Measurements from ENCODE around the gene PCAT6. TPM values are rescaled to one million over a fixed set of nuclear protein-coding genes. Genes with fewer than 3 reads are reported as not detected.
"Not testable (repeated sequence)": the region's sequence is repeated elsewhere in the genome, so short reads cannot be mapped to it uniquely, and the experiment has no call there.

PCAT6 gene
- total RNA-seq, 2 donors from 2014 or later: not detected

DNA sequence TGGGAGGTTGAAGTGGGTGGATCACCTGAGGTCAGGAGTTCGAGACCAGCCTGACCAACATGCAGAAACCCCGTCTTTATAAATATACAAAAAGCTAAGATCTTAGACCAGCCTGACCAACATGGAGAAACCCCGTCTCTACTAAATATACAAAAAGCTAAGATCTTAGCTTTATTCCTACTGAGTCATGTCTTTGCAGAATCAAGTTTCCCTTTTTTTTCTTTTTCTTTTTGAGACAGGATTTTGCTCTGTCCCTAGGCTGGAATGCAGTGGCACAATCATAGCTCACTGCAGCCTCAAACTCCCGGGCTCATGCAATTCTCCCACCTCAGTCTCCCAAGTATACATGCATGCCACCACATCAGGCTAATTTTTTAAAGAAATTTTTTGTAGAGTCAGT, 23.9 kb upstream of the PCAT6 start:
- H3K27ac ChIP-seq: no peak overlapping the region
- H3K4me3 ChIP-seq: no peak overlapping the region
- DNase-seq (ENCODE audit: low spot score) (no peak), ATAC-seq (ENCODE audit: insufficient number of reproducible peaks, low FRiP score, low read depth) (no peak)
- H3K27me3 ChIP-seq (replicated peaks; ENCODE audit: insufficient read depth): no peaks in the 10 kb centered on the region
- no peaks in the 10 kb centered on the region for H3K9me3 ChIP-seq
- H3K4me1 ChIP-seq (ENCODE audit: control insufficient read depth in 1 of 2, low read depth in 2 of 2): peaks cover 0 to 10% of the 10 kb centered on the region in 2 donors
- TF ChIP-seq, protein P1, sequence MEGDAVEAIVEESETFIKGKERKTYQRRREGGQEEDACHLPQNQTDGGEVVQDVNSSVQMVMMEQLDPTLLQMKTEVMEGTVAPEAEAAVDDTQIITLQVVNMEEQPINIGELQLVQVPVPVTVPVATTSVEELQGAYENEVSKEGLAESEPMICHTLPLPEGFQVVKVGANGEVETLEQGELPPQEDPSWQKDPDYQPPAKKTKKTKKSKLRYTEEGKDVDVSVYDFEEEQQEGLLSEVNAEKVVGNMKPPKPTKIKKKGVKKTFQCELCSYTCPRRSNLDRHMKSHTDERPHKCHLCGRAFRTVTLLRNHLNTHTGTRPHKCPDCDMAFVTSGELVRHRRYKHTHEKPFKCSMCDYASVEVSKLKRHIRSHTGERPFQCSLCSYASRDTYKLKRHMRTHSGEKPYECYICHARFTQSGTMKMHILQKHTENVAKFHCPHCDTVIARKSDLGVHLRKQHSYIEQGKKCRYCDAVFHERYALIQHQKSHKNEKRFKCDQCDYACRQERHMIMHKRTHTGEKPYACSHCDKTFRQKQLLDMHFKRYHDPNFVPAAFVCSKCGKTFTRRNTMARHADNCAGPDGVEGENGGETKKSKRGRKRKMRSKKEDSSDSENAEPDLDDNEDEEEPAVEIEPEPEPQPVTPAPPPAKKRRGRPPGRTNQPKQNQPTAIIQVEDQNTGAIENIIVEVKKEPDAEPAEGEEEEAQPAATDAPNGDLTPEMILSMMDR (IDR thresholded peaks at IDR 0.05): no peak
- no peaks in the 10 kb centered on the region for H3K36me3 ChIP-seq

DNA sequence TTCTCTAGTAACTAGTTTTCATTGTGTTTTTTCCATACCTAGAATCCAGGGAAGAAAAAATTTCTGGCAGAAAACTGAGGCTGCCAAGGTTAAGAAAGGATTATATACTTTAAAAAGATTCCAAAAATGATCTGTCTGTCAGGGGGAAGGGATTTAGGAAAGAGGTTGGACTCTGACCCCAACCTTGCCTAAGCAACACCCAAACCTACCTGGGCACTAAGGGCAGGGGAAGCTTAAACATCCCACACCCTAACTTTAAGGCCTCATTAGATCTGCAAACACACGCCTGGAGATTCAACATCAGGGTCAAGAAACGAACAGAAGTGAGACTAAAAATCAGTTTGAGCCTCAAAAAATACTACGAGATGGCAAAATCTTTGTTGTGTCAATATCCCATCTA, 22.0 kb upstream of the PCAT6 start:
- H3K4me3 ChIP-seq: no peak overlapping the region
- no peaks in the 10 kb centered on the region for H3K36me3 ChIP-seq
- DNase-seq (ENCODE audit: low spot score) (no peak), ATAC-seq (ENCODE audit: insufficient number of reproducible peaks, low FRiP score, low read depth) (no peak)
- H3K4me1 ChIP-seq (ENCODE audit: control insufficient read depth in 1 of 2, low read depth in 2 of 2): peaks cover 0 to 10% of the 10 kb centered on the region in 2 donors
- no peaks in the 10 kb centered on the region for H3K27me3 ChIP-seq (replicated peaks; ENCODE audit: insufficient read depth)
- no peak overlapping the region for H3K27ac ChIP-seq
- TF ChIP-seq, protein P1 (IDR thresholded peaks at IDR 0.05): no peak
- H3K9me3 ChIP-seq: no peaks in the 10 kb centered on the region

DNA sequence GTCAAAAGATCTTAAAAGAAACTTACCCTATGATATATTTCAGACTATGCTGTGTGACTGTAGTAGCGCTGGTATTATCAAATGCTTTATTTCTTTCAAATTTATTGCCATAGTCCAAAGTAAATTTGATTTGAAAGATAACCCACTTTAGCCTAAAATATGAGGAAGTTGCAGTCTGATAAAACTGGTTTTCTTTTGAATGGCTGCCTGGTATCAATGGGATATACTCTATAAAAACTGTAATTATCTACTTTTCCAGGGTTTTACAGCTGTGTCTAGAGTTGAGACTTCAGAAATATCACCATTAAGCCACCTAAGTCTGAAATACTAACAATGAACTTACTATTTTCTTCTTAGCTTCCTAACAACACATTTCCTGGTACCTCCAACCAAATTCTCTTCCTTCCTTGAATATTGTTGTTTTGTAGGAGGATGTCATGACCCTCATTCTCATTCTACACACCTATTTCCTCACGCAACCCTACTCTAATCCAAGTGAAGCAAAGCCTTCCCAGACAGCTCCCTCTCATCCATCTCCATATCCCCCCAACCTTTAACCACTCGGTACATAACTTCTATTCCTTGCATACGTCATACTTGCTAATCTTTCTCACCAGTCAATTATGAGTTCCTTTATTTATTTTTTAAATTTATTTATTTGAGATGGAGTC, 19.5 kb upstream of the PCAT6 start:
- H3K27me3 ChIP-seq (replicated peaks; ENCODE audit: insufficient read depth): no peaks in the 10 kb centered on the region
- H3K36me3 ChIP-seq: no peaks in the 10 kb centered on the region
- no peak overlapping the region for H3K4me3 ChIP-seq
- TF ChIP-seq, protein P1 (IDR thresholded peaks at IDR 0.05): no peak
- H3K4me1 ChIP-seq (ENCODE audit: control insufficient read depth in 1 of 2, low read depth in 2 of 2): no peaks in the 10 kb centered on the region
- DNase-seq (ENCODE audit: low spot score) (no peak), ATAC-seq (ENCODE audit: insufficient number of reproducible peaks, low FRiP score, low read depth) (no peak)
- H3K9me3 ChIP-seq: no peaks in the 10 kb centered on the region
- no peak overlapping the region for H3K27ac ChIP-seq

DNA sequence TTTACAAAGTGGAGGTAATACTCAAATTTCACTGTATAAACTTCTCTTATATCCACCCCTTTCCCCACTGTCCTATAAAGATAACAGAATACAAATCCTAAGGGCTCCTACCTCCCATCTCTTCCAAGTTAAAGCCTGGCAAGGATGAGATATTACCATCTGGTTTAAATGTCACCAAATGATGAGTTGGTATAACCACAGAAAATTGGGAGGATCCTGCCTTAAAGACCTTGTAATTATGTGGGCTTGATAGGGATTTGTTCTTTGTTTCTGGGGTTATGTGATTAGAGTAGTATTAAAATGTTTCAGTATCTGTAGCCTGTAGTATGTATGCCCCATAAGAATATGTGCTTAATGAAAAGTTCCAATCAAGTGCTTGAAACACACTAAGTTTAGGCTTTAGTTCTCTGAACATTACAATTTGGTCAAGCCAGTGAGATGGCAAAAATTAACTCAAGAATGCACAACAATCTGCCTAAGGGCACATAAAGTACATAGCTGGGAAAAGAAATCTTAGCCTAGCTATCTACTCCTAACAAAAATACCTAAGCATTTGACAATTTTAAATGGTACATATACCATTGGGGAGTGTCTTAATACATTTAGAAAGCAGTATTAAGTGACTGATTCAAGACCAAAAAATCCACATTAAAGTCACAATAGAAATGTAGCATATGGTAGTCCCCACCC, 16.6 kb upstream of the PCAT6 start:
- Histone ChIP-seq H3K27ac (no peak overlapping the region), H3K36me3 (no peaks in the 10 kb centered on the region), H3K27me3 (replicated peaks; ENCODE audit: insufficient read depth) (no peaks in the 10 kb centered on the region), H3K4me1 (ENCODE audit: control insufficient read depth in 1 of 2, low read depth in 2 of 2) (no peaks in the 10 kb centered on the region), H3K9me3 (no peaks in the 10 kb centered on the region), H3K4me3 (no peak overlapping the region)
- ATAC-seq (ENCODE audit: insufficient number of reproducible peaks, low FRiP score, low read depth): no peak
- TF ChIP-seq, protein P1 (IDR thresholded peaks at IDR 0.05): no peak
- no peak for DNase-seq (ENCODE audit: low spot score)

DNA sequence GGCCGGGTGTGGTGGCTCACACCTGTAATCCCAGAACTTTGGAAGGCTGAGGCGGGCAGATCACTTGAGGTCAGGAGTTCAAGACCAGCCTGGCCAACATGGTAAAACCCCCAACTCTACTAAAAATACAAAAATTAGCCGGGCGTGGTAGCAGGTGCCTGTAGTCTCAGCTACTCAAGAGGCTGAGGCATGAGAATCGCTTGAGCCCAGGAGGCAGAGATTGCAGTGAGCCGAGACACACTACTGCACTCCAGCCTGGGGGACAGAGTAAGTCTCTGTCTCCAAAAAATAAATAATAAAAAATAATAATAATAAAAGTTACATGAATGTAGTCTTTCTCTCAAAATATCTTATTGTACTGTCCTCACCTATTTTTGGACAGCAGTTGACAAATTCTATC, 15.8 kb upstream of the PCAT6 start:
- not testable (repeated sequence) for H3K4me1 ChIP-seq (ENCODE audit: control insufficient read depth in 1 of 2, low read depth in 2 of 2); H3K4me3 ChIP-seq; H3K27ac ChIP-seq; ATAC-seq (ENCODE audit: insufficient number of reproducible peaks, low FRiP score, low read depth); DNase-seq (ENCODE audit: low spot score); H3K27me3 ChIP-seq (replicated peaks; ENCODE audit: insufficient read depth); H3K36me3 ChIP-seq; H3K9me3 ChIP-seq
